ENCODE data around the gene ADCY3. TPM values are rescaled to one million over a fixed set of nuclear protein-coding genes. Genes with fewer than 3 reads are reported as not detected.

Gene ADCY3
- total and polyA plus RNA-seq, 12 donors: 8.0 to 72.0 (median 35.1) TPM

- H3K4me1 ChIP-seq (replicated peaks in 1 of 2): no peaks in the 10 kb centered on the region
- H3K27ac ChIP-seq: peak overlapping the region in 2 of 5 donors; percentile 52 to 90
- WGBS, 4 donors: 75 to 99% (median 94%) methylated on average over 8 of the region's 8 CpGs
- no peaks in the 10 kb centered on the region for H3K36me3 ChIP-seq (replicated peaks in 1 of 2)
- no peaks in the 10 kb centered on the region for H3K27me3 ChIP-seq
- H3K4me3 ChIP-seq: no peak overlapping the region
- intact Hi-C loops (cut with DNase I): no loop called here
- DNase-seq: peak in 1 of 7 donors; percentile 41
- no peak for TF ChIP-seq POLR2A (IDR thresholded peaks at IDR 0.05)
- no peak for TF ChIP-seq CTCF (IDR thresholded peaks at IDR 0.05)
- H3K9me3 ChIP-seq (replicated peaks in 1 of 3): no peaks in the 10 kb centered on the region
Measured at GRCh38 chr2:24873619-24874018, 46.4 kb downstream of the ADCY3 start.

GRCh38 chr2:24872344-24873115 lies 47.5 kb downstream of the ADCY3 start:
- DNase-seq: peak in 1 of 7 donors; percentile 48
- WGBS, 4 donors: 91 to 95% (median 93%) methylated on average over 11 to 19 of the region's 19 CpGs
- Histone ChIP-seq H3K27ac (peak overlapping the region in 2 of 5 donors; percentile 52 to 90), H3K9me3 (replicated peaks in 1 of 3) (no peaks in the 10 kb centered on the region), H3K4me1 (replicated peaks in 1 of 2) (no peaks in the 10 kb centered on the region), H3K36me3 (replicated peaks in 1 of 2) (no peaks in the 10 kb centered on the region), H3K4me3 (no peak overlapping the region), H3K27me3 (no peaks in the 10 kb centered on the region)
- no peak for TF ChIP-seq POLR2A (IDR thresholded peaks at IDR 0.05)
- intact Hi-C loops (cut with DNase I): no loop called here

DNA sequence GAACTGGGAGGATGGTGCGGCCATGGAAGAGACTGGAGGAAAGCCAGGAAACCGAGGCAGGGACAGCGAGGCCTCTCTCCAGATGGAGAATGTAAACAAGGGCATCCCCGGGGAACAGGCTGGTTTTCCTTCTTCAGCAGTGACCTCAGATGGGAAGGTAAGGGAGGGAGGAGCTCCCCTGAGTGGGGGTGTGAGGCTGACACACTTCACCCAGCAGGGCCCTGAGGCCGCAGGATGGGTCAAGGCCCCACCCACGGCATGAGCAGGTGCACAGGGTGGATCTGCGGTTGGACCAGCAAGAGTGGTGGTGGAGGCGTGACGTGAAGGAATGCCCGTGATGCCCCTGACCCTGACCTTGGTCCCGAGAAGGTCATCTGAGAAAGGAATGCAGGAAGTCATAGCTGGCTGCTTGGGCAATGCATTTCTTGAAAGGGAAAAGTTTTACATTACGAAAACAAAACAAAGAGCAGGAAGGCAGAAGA lies 48.1 kb downstream of the ADCY3 start:
- H3K4me1 ChIP-seq (replicated peaks in 1 of 2): no peaks in the 10 kb centered on the region

GRCh38 chr2:24870891-24871705 lies 48.9 kb downstream of the ADCY3 start:
- 88 to 94% (median 91%) methylated on average over 16 of the region's 16 CpGs for WGBS, 4 donors
- no peak for TF ChIP-seq CTCF (IDR thresholded peaks at IDR 0.05)
- TF ChIP-seq POLR2A (IDR thresholded peaks at IDR 0.05): no peak

More for the DNA sequence above, 48.1 kb downstream of the ADCY3 start:
- Histone ChIP-seq H3K36me3 (replicated peaks in 1 of 2) (no peaks in the 10 kb centered on the region), H3K9me3 (replicated peaks in 1 of 3) (no peaks in the 10 kb centered on the region), H3K27ac (peak overlapping the region in 2 of 5 donors; percentile 52 to 90), H3K27me3 (no peaks in the 10 kb centered on the region), H3K4me3 (no peak overlapping the region)
- intact Hi-C loops (cut with DNase I): no loop called here
- no peak for TF ChIP-seq POLR2A (IDR thresholded peaks at IDR 0.05)
- no peak for TF ChIP-seq CTCF (IDR thresholded peaks at IDR 0.05)
- 35 to 53% (median 50%) methylated on average over 11 to 12 of the region's 12 CpGs for WGBS, 4 donors
- peak in 5 of 7 donors; percentile 61 to 79 (median 73) for DNase-seq

More at GRCh38 chr2:24870891-24871705, 48.9 kb downstream of the ADCY3 start:
- no peak for DNase-seq
- Histone ChIP-seq H3K4me3 (no peak overlapping the region), H3K36me3 (replicated peaks in 1 of 2) (no peaks in the 10 kb centered on the region), H3K27ac (peak overlapping the region in 2 of 5 donors; percentile 8 to 90), H3K9me3 (replicated peaks in 1 of 3) (no peaks in the 10 kb centered on the region), H3K4me1 (replicated peaks in 1 of 2) (no peaks in the 10 kb centered on the region), H3K27me3 (no peaks in the 10 kb centered on the region)
- intact Hi-C loops (cut with DNase I): no loop called here

All from adrenal gland (tissue), 12 donors.